HCT116 (cell line): ENCODE results near the gene SDR42E2. TPM values are rescaled to one million over a fixed set of nuclear protein-coding genes. Genes with fewer than 3 reads are reported as not detected.

Experiments
- ATAC-seq: fragments of 200-7000 bp; cut with Tn5 transposase; 2 replicates; pipeline ENCODE4 v1.9.1; 2020; ENCODE audit warnings: mild to moderate bottlenecking, moderate library complexity
- BruUV-seq: library from RNA; stranded (reverse); fragments of 400-500 nt; replicated peaks from 2 replicates; lab custom pipeline; 2021; lab: Mats Ljungman, UMichigan
- CTCF ChIA-PET: fragments of 300-600 bp; sonication (Branson Sonifier 250); formaldehyde crosslinking; loops from one replicate; lab custom pipeline; 2021; ENCODE audit warnings: antibody characterized with exemption; lab: Charles Lee
- POLR2A ChIA-PET: fragments of 300-600, 350-600 bp; sonication (Branson Sonifier 250); formaldehyde crosslinking; loops from one replicate; lab custom pipeline; 2021; ENCODE audit warnings: antibody characterized with exemption; lab: Charles Lee
- RAD21 ChIA-PET, 2 experiments: fragments of 300-600 bp; sonication (Branson Sonifier 250); formaldehyde crosslinking; loops; one replicate each; lab custom pipeline; 2023; ENCODE audit warnings: low total read pairs in 2 of 2; ENCODE audit not compliant: uncharacterized antibody in 2 of 2, unreplicated experiment in 2 of 2, low non-redundant PET in 1 of 2; lab: Charles Lee
- DNase-seq: peaks from one replicate; pipeline ENCODE4 v3.0.0-alpha.2; 2010; ENCODE audit warnings: low read depth, low spot score
- H2AFZ ChIP-seq: fragments of 200-600 bp; shearing (Covaris generic), sonication (generic); 2 replicates; pipeline ENCODE4 v1.6.1; 2017; ENCODE audit warnings: low read depth, mixed run types, mixed read lengths, antibody characterized with exemption, low read length; ENCODE audit not compliant: poor library complexity, severe bottlenecking
- H3K27ac ChIP-seq: 2 replicates; pipeline ENCODE4 v1.5.1; 2012; ENCODE audit warnings: low read depth, low read length
- H3K27me3 ChIP-seq: fragments of 200-600 bp; sonication (generic); 2 replicates; pipeline ENCODE4 v1.6.1; 2016; ENCODE audit warnings: mixed run types, low read length, mixed read lengths; ENCODE audit not compliant: insufficient read depth
- H3K36me3 ChIP-seq, 2 experiments: fragments of 200-500 bp in 1 of 2; fragments of 200-600 bp in 1 of 2; sonication (Bioruptor generic) in 1 of 2; sonication (generic) in 1 of 2; 2 replicates each; pipeline versions ENCODE4 v1.5.1 to v1.6.1; 2014 to 2016; ENCODE audit warnings: low read length in 2 of 2, inconsistent platforms in 1 of 2, mixed read lengths in 1 of 2, mixed run types in 1 of 2; ENCODE audit not compliant: insufficient read depth in 2 of 2, control insufficient read depth in 1 of 2
- H3K4me1 ChIP-seq, 2 experiments: fragments of 200-600 bp in 1 of 2; sonication (generic) in 1 of 2; 2 replicates each; pipeline versions ENCODE4 v1.5.1 to v1.6.1; 2012 to 2017; ENCODE audit warnings: low read length in 2 of 2, inconsistent platforms in 1 of 2, mild to moderate bottlenecking in 1 of 2, mixed read lengths in 1 of 2, mixed run types in 1 of 2, moderate library complexity in 1 of 2; ENCODE audit not compliant: insufficient read depth in 2 of 2, control insufficient read depth in 1 of 2
- H3K4me2 ChIP-seq: fragments of 200-600 bp; sonication (generic); 2 replicates; pipeline ENCODE4 v1.6.1; 2017; ENCODE audit warnings: mixed run types, low read length, mixed read lengths
- H3K4me3 ChIP-seq, 2 experiments: fragments of 200-600 bp in 1 of 2; sonication (generic) in 1 of 2; replicated peaks in 1 of 2; 2 replicates each; pipeline ENCODE4 v1.5.1; 2011 to 2016; ENCODE audit warnings: low read length in 2 of 2, control low read depth in 1 of 2, low read depth in 1 of 2, mild to moderate bottlenecking in 1 of 2, mixed read lengths in 1 of 2, mixed run types in 1 of 2
- H3K79me2 ChIP-seq: fragments of 200-600 bp; sonication (generic); 2 replicates; pipeline ENCODE4 v1.6.1; 2017; ENCODE audit warnings: mild to moderate bottlenecking, mixed run types, low read length, moderate library complexity, mixed read lengths; ENCODE audit not compliant: insufficient read depth
- H3K9ac ChIP-seq: fragments of 200-600 bp; sonication (generic); 2 replicates; pipeline ENCODE4 v1.6.1; 2016; ENCODE audit warnings: low read length, mixed read lengths
- H3K9me2 ChIP-seq: fragments of 200-600 bp; sonication (generic), shearing (Covaris generic); 2 replicates; pipeline ENCODE4 v1.6.1; 2017; ENCODE audit warnings: mixed run types, mild to moderate bottlenecking, moderate library complexity; ENCODE audit not compliant: insufficient read depth
- H3K9me3 ChIP-seq, 2 experiments: fragments of 200-500 bp in 1 of 2; fragments of 200-600 bp in 1 of 2; sonication (Bioruptor generic) in 1 of 2; sonication (generic) in 1 of 2; 2 replicates each; pipeline ENCODE4 v1.6.1; 2014 to 2017; ENCODE audit warnings: low read length in 2 of 2, mixed read lengths in 2 of 2, inconsistent platforms in 1 of 2, low read depth in 1 of 2, mild to moderate bottlenecking in 1 of 2, mixed run types in 1 of 2, moderate library complexity in 1 of 2; ENCODE audit not compliant: control insufficient read depth in 1 of 2, insufficient read depth in 1 of 2
- H4K20me1 ChIP-seq: fragments of 200-600 bp; sonication (generic), shearing (Covaris generic); 2 replicates; pipeline ENCODE4 v1.6.1; 2017; ENCODE audit warnings: mixed run types, mild to moderate bottlenecking, moderate library complexity; ENCODE audit not compliant: insufficient read depth
- CTCF ChIP-seq, 3 experiments: fragments of 200-600 bp in 1 of 3; sonication (generic) in 1 of 3; IDR thresholded peaks in 2 of 3; conservative IDR thresholded peaks in 1 of 3; 2 replicates each; pipeline ENCODE4 v1.5.1; 2012 to 2017; ENCODE audit warnings: low read depth in 2 of 3, low read length in 2 of 3, antibody characterized with exemption in 1 of 3, borderline replicate concordance in 1 of 3, control low read depth in 1 of 3, mild to moderate bottlenecking in 1 of 3, mixed read lengths in 1 of 3, mixed run types in 1 of 3, moderate library complexity in 1 of 3; ENCODE audit not compliant: insufficient read depth in 1 of 3
- EZH2phosphoT487 ChIP-seq: fragments of 200-600 bp; IDR thresholded peaks from 2 replicates; pipeline ENCODE4 v1.6.1; 2018; ENCODE audit warnings: antibody characterized with exemption, borderline replicate concordance
- POLR2AphosphoS5 ChIP-seq: IDR thresholded peaks from 2 replicates; pipeline ENCODE4 v1.6.1; 2011; ENCODE audit warnings: mild to moderate bottlenecking, low read depth, low read length, moderate library complexity
- RAD21 ChIP-seq: IDR thresholded peaks from 2 replicates; pipeline ENCODE4 v1.6.1; 2012; ENCODE audit warnings: low read depth, mild to moderate bottlenecking
- SP1 ChIP-seq: IDR thresholded peaks from 2 replicates; pipeline ENCODE4 v1.6.1; 2012; ENCODE audit warnings: low read depth
- ZBTB33 ChIP-seq: IDR thresholded peaks from 2 replicates; pipeline ENCODE4 v1.6.1; 2011; ENCODE audit warnings: mild to moderate bottlenecking, low read length, moderate library complexity; ENCODE audit not compliant: insufficient replicate concordance; ENCODE audit errors: extremely low read depth
- intact Hi-C: fragments of 100-400 bp; cut with micrococcal nuclease; formaldehyde crosslinking; loops from 2 replicates; pipeline ENCODE4 v1.10.0; 2022
- total RNA-seq: library from RNA; stranded (reverse); gene quantifications from one replicate; pipeline ENCODE4 v1.2.1, GENCODE V29; 2021; ENCODE audit not compliant: unreplicated experiment

The SDR42E2 gene
- total RNA-seq, 1 experiment from 2014 or later: 0.27 TPM

- Histone ChIP-seq H3K9me2 (no peaks in the 10 kb centered on the region), H3K36me3 (no peaks in the 10 kb centered on the region), H2AFZ (no peak overlapping the region), H3K4me2 (no peak overlapping the region), H3K9me3 (no peaks in the 10 kb centered on the region), H3K9ac (no peak overlapping the region), H3K27ac (no peak overlapping the region), H4K20me1 (no peaks in the 10 kb centered on the region), H3K4me3 (no peak overlapping the region), H3K4me1 (peaks cover 11 to 12% of the 10 kb centered on the region in 2 experiments), H3K79me2 (no peaks in the 10 kb centered on the region), H3K27me3 (no peaks in the 10 kb centered on the region; the same call in 1 of the 2 replicates)
- DNase-seq (no peak), ATAC-seq (0 out of 2 replicates have a peak, but pooled peaks have one; percentile 15)
- CTCF ChIA-PET: no interaction called here
- no TSS peak for BruUV-seq
- RAD21 ChIA-PET: no interaction called here
- POLR2A ChIA-PET: no interaction called here
- intact Hi-C loops: loop anchor here (10.0 kb wide), 3 partner anchors 60 to 1250 kb away; partner anchors contain the start of gene IGSF6
- TF ChIP-seq CTCF (IDR thresholded peaks at IDR 0.05 in 2 of 3, conservative IDR thresholded peaks at IDR 0.05 in 1 of 3; ENCODE audit: borderline replicate concordance in 1 of 3, insufficient read depth in 1 of 3, low read depth in 2 of 3, low read length in 2 of 3): 0 out of 6 replicates have a peak, but pooled peaks of 1 of the 3 experiments have one; percentile 17
- no peak for TF ChIP-seq RAD21
Measured at GRCh38 chr16:22184615-22184968, 22.3 kb downstream of the SDR42E2 start.

GRCh38 chr16:22186517-22186916 lies 24.2 kb downstream of the SDR42E2 start:
- CTCF ChIA-PET: interaction anchor here (0.7 to 1.3 kb wide), 4 partner anchors 136 to 234 kb away, joined by 3 to 5 read pairs (median 3); no protein-coding TSS in a partner anchor
- Histone ChIP-seq H4K20me1 (no peaks in the 10 kb centered on the region), H3K36me3 (no peaks in the 10 kb centered on the region), H3K4me2 (no peak overlapping the region), H3K9ac (no peak overlapping the region), H3K27ac (no peak overlapping the region), H2AFZ (no peak overlapping the region), H3K9me3 (no peaks in the 10 kb centered on the region), H3K27me3 (no peaks in the 10 kb centered on the region; the same call in 1 of the 2 replicates), H3K79me2 (no peaks in the 10 kb centered on the region), H3K9me2 (no peaks in the 10 kb centered on the region), H3K4me3 (no peak overlapping the region), H3K4me1 (peaks cover 15 to 21% of the 10 kb centered on the region in 2 experiments)
- TF ChIP-seq CTCF (IDR thresholded peaks at IDR 0.05 in 2 of 3, conservative IDR thresholded peaks at IDR 0.05 in 1 of 3; ENCODE audit: borderline replicate concordance in 1 of 3, insufficient read depth in 1 of 3, low read depth in 2 of 3, low read length in 2 of 3): peak in 2 of 3 experiments; percentile 51 to 56; a peak in 4 of 6 replicates
- TF ChIP-seq EZH2phosphoT487: no peak
- no peak for TF ChIP-seq ZBTB33
- TF ChIP-seq POLR2AphosphoS5: no peak
- no peak for TF ChIP-seq SP1
- ATAC-seq (no peak), DNase-seq (no peak)
- no TSS peak for BruUV-seq
- POLR2A ChIA-PET: interaction anchor here (1.2 kb wide), 1 partner anchor 185 kb away, joined by 5 read pairs; no protein-coding TSS in a partner anchor
- RAD21 ChIA-PET: interaction anchor here in 1 of 2 experiments (1.6 kb wide), 1 partner anchor 185 kb away, joined by 4 read pairs; no protein-coding TSS in a partner anchor
- intact Hi-C loops: loop anchor here (5.0 to 10.0 kb wide), 6 partner anchors 62 to 1248 kb away; partner anchors contain the start of gene IGSF6
